OCI-LY3 (cell line): ENCODE measurements around the gene PROB1.
"Not testable (repeated sequence)": the region's sequence is repeated elsewhere in the genome, so short reads cannot be mapped to it uniquely, and the experiment has no call there.

Experiments used
- CTCF ChIP-seq: fragments of 200-600, 300-600 bp; sonication (generic); IDR thresholded peaks from 2 replicates; pipeline ENCODE4 v1.5.1; 2014; ENCODE audit warnings: antibody characterized with exemption, low read length, low read depth
- EZH2phosphoT487 ChIP-seq: fragments of 200-600 bp; shearing (Covaris generic); IDR thresholded peaks from 2 replicates; pipeline ENCODE4 v1.6.1; 2018; ENCODE audit warnings: antibody characterized with exemption, mixed run types, low read depth

DNA sequence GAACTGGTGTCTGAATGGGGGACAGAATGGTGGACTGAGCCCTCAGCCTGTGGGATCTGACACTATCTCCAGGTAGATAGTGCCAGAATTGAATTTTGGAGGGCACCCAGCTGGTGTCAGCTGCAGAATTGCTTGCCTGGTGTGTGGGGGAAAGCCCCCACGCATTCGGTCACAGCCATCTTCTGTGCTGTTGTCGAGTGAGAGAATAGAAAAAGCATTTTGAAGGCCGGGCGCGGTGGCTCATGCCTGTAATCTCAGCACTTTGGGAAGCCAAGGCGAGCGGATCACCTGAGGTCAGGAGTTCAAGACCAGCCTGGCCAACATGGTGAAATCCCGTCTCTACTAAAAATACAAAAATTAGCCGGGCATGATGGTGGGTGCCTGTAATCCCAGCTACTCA lies 7.9 kb downstream of the PROB1 start:
- not testable (repeated sequence) for TF ChIP-seq CTCF, EZH2phosphoT487
